GM21825 (cell line): ENCODE measurements around the gene CAMKMT.

Experiments
- ATAC-seq: cut with Tn5 transposase; IDR thresholded peaks from one replicate; pipeline ENCODE4 v1.9.1; 2021; ENCODE audit warnings: mild to moderate bottlenecking, moderate library complexity; ENCODE audit not compliant: unreplicated experiment

The CAMKMT gene

GRCh38 chr2:44361330-44362206 is at the start of gene CAMKMT, which contains the start of gene PREPL:
Gene CAMKMT (plus strand): TSS chr2:44361947.
Gene PREPL (minus strand): TSS chr2:44361494. CDS start chr2:44346342, 15,152 bp downstream.
- ATAC-seq: peak; percentile 75

DNA sequence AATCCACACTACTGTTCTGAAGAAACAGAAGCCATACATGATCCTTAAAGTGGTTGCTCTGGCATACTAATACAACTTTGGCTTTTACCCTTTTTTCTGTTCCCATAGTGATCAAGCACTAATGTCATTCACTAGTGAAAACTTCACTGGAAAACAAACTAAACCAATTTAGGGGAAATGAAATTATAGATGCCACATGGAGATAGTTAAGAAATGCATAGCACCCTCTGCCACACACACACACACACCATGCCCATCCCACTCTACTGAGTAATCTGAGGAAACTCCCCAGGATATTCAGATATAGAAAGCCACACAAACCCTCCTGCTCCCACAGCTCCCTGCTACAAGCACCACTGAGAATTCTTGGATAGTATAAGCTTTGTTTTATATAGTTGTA is 47.4 kb upstream of the CAMKMT start:
- no peak for ATAC-seq

- ATAC-seq: no peak
Measured at GRCh38 chr2:44315945-44316344, 45.8 kb upstream of the CAMKMT start.

DNA sequence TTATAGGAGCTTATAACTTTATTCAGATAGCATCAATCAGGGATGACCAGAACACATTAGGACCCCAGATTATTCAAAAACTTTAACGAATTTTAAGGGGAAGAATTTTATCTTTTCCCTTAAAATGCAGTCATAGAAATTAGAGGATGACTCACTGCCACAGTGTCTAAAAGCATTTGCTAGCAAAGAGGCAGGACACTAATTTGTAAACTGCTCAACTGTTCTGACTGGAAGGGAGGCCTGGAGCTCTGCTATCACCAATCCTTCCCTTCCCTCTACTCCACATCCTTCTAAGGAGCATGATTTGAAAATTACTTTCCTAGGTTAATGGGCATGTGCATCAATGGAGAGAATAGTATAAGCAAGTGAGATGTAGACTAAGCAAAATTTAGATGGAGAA is 40.9 kb upstream of the CAMKMT start:
- no peak for ATAC-seq

DNA sequence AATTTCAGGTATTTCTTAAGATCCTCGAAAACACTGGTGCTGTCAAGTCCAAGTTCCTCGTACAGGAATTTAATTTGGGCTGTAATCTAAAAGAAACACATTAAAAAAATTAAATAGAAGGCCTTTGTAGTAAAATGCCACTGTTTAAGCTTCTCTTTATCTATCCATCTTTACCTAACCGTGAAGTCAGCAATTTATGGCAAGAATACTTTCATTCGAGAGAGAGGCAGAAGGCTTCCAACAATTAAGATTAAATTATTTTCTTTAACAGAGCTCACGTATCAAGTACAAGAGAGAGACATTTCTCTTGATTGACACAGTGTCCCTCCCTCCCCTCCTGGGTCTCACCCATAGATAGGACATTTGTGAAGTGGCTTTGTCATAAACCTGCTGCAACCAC is 40.4 kb upstream of the CAMKMT start:
- no peak for ATAC-seq

- no peak for ATAC-seq
Measured at GRCh38 chr2:44324971-44325426, 36.7 kb upstream of the CAMKMT start.

GRCh38 chr2:44325897-44326296 is 35.9 kb upstream of the CAMKMT start:
- ATAC-seq: no peak

DNA sequence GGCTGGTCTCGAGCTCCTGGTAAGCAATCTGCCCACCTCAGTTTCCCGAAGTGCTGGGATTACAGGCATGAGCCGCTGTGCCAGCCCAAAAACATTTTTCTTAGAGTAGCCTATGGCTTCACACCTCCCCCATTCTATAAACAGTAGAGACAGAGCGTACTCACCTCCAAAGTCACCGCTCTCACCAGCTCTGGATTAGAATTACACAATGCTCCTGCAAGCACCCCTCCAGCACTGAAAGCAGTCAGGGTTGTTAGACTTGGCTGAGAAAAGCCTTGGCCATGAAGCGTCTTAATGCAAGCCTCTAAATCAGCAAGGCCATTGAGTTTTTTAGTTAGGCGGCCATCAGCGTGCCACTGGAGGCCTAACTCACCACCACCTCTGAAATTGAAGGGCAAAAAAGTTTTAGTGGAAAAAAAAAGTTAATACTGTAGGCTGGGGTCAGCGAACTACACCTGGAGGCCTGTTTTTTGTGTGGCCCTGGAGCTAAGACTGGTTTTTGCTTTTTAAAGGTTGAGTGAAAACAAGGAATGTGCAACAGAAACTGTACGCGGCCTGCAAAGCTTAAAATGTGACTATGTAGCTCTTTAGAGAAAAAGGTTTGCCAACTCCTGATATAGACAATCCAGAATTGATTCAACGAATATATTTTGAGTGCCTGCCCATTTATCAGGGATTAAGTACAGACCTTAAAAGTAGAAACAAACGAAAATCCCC is 35.0 kb upstream of the CAMKMT start:
- no peak for ATAC-seq

DNA sequence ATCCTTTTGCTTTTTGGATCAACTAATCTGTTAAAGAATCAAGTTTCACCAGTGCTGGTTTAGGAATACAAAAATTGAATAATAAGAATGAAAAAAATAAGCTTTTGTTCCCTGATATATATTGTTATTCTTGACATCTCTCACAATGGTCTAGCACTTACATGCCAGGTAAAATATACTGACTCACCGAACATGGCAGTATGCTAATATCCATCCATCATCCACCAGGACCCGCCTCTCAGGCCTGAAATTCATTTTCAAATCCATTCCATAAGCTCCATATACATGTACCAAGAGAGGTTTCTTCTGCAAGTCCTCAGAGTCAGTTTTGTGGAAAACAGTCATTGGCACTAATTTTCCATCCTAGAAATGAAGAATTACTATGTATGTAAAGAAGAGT is 33.0 kb upstream of the CAMKMT start:
- no peak for ATAC-seq

DNA sequence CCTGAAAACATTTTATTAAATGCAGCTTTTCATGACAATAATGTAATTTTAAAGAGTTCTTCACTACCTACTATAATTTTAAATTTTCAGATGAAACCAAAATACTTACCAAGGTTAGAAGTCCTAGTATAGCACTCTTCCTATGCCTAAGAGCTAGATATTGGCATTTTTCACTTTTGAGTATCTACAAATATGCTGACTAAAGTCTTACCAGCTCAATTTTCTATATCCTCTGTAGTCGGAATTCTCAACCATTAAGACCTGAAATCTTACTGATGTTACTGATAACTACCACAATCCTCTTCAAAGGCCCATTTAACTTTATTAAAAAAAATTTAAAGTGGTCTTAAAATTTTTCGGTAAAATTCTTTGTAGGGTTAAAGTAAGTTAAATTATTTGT is 32.4 kb upstream of the CAMKMT start:
- ATAC-seq: no peak

GRCh38 chr2:44330801-44331200 is 30.9 kb upstream of the CAMKMT start:
- no peak for ATAC-seq

DNA sequence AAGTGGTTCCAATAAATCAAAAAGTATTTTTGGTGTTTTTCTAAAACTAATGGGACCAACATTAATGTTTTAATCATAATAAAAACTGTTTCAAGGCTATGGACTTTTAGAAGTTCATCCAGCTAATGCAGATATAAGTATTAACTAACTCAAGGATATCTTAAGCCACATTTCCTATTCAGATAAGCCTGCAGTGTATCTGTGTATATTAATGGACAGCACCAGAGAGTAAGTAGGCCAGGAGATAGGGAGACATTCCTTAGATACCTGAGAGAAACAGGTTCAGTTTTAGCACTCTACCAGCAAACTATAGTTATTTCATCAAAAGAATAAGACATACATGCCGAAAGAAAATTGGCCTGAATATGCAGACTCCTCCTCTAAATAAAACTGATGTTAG is 27.8 kb upstream of the CAMKMT start:
- no peak for ATAC-seq

- no peak for ATAC-seq
Measured at GRCh38 chr2:44335806-44336538, 25.8 kb upstream of the CAMKMT start.

GRCh38 chr2:44342854-44343253 is 18.9 kb upstream of the CAMKMT start:
- no peak for ATAC-seq

GRCh38 chr2:44347526-44347925 is 14.2 kb upstream of the CAMKMT start:
- ATAC-seq: no peak

GRCh38 chr2:44348400-44348799 is 13.3 kb upstream of the CAMKMT start:
- no peak for ATAC-seq

DNA sequence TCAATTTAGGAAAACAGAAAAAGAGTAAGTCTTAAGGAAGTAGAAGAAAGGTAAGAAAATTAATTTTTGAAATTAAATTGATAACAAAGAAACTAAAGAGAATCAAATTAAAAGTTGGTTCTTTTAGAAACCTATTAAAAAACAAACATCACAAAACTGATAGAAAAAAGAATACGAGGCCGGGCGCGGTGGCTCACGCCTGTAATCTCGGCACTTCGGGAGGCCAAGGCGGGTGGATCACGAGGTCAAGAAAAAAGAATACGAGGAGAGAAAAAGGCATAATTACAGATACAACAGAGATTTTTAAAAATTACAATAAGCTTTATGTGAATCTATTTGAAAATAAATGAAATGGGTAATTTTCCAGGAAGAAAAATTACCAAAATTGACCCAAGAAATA is 12.2 kb upstream of the CAMKMT start:
- no peak for ATAC-seq

- ATAC-seq: no peak
Measured at GRCh38 chr2:44351088-44351487, 10.7 kb upstream of the CAMKMT start.

DNA sequence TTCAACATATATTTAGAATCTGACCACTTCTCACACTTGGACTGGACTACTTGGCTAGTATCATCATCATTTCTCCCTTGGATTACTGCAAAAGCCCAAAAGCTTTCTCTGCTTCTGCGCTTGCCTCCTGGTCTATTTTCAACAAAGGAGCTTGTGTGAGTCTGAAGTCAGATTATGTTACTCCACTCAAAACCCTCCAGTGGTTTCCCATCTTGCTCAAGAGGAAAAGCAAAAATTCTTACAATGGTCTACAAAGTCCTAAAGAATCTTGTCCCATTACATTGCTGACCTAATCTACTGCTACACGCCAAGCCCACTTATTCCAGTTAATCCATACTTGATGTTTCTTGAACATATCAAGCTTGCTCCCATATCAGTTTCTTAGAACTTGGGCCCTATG is 10.1 kb upstream of the CAMKMT start:
- no peak for ATAC-seq

GRCh38 chr2:44352510-44352909 is 9.2 kb upstream of the CAMKMT start:
- no peak for ATAC-seq

GRCh38 chr2:44354761-44355160 is 7.0 kb upstream of the CAMKMT start:
- no peak for ATAC-seq
